GM19043 (cell line): Measurements from ENCODE around the gene PHKG2.

Source experiments
- ATAC-seq: cut with Tn5 transposase; IDR thresholded peaks from one replicate; pipeline ENCODE4 v1.9.1; 2021; ENCODE audit warnings: low read depth; ENCODE audit not compliant: unreplicated experiment

PHKG2 gene

GRCh38 chr16:30753596-30753995, 5.4 kb downstream of the PHKG2 start:
- ATAC-seq = no peak

DNA sequence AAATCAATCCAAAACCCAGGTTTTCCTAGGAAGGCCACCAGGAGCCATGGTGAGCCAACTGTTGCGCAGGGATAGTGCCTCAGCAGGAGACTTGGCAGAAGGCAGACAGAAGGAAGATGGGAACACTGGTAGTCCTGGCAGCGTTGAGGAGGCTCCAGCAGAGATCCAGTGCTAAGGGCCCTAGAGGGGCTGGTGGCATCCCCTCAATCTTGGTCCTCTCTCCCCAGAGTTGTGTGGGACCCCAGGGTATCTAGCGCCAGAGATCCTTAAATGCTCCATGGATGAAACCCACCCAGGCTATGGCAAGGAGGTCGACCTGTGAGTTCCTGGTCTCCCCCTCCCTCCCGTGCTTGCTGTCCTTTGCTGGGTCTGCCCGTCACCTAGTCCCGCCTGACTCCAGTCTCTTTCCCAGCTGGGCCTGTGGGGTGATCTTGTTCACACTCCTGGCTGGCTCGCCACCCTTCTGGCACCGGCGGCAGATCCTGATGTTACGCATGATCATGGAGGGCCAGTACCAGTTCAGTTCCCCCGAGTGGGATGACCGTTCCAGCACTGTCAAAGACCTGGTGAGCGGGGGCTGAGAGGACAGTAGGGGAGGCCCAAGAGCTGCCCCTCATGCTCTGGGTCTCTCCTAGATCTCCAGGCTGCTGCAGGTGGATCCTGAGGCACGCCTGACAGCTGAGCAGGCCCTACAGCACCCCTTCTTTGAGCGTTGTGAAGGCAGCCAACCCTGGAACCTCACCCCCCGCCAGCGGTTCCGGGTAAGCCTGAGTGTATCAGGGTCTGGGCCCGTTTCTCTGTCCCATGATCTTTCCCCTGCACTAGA, 7.9 kb downstream of the PHKG2 start:
- ATAC-seq = no peak

GRCh38 chr16:30756781-30757100, 8.5 kb downstream of the PHKG2 start:
- ATAC-seq = no peak

DNA sequence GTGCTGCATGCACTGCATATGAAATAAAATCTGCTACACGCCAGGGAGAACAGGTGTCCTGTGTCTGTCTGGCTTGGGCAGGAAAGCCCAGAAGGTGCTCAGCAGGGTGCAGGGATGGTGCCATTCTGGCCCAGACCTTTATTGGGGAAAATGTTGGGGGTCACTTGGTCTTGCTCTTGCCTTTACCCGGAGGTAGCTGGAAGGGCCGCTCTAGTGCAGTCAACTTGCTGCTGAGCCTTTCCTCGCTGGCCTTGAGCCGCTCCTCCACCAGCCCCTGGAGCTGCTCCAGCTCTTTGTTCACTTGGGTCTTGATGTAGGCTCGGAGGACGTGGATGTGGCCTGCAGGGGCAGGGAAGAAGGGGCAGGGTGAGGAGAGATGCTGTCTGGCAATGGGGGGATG, 9.1 kb downstream of the PHKG2 start:
- no peak for ATAC-seq

GRCh38 chr16:30758988-30759491, 10.8 kb downstream of the PHKG2 start:
- ATAC-seq = no peak

DNA sequence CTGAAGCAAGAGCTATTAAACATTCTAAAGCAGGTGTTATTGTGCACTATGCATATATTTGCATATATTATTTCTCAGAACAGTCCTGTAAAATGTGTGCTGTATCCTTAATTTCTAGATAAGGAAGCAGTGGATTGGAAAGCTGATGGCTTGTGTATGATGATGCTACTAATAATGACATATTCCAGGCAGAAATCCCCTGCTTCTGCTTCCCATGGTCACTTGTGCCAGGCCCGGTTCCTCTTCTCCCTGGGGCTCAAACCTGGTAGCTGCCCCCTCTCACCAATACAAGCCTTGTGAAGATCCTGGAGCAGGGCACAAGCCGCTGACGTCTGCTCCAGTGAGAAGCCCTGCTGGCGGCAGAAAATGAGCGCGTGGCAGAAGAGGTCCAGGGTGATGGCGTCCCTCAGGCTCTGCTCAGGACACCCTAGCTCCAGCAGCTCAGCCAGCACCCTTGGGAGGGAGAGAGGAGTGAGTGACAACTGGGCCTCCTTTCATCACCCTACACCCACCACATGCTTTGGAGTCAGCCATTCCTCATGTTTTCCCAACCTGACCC, 11.9 kb downstream of the PHKG2 start:
- ATAC-seq = no peak

DNA sequence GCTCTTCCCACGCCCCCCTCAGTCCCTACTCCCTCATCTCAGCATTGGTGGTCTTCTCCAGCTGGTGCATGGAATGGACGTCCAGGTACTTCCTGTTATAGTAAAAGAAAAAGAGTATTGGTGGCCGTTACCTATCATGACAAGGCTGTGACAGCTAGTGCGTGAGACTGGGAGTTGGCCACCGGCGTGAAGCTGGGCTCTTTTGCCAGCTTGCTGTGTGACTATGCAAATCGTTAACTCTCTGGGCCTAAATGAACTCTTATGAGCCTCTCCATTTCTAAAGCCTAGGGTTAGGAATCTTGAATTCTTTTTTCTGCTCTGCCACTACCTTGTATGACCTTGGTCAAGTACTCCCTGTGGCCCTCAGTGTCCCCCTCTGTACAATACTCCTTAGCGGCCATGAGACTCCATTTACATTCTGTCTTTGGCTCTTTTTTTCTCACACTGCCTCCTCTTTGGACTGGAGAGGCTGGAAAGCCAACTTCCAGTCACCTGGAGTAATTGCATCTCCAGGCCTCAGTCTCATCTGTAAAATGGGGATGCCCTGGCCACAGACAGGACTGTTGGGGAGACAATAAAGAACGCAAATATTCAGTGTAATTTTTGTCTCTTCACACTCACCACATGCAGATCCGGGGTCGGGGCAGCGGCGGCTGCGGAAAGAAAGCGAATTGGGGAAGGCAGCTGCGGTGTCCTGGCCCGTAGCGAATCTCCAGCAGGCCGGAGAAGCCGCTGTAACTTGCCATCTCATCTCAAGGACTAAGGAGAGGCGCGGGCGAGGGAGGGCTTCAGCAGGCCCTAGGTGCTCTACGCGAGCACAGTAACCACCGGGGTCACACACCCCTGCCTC, 12.6 kb downstream of the PHKG2 start:
- no peak for ATAC-seq

- ATAC-seq = peak; percentile 26
Measured at GRCh38 chr16:30761427-30761927, 13.3 kb downstream of the PHKG2 start.

DNA sequence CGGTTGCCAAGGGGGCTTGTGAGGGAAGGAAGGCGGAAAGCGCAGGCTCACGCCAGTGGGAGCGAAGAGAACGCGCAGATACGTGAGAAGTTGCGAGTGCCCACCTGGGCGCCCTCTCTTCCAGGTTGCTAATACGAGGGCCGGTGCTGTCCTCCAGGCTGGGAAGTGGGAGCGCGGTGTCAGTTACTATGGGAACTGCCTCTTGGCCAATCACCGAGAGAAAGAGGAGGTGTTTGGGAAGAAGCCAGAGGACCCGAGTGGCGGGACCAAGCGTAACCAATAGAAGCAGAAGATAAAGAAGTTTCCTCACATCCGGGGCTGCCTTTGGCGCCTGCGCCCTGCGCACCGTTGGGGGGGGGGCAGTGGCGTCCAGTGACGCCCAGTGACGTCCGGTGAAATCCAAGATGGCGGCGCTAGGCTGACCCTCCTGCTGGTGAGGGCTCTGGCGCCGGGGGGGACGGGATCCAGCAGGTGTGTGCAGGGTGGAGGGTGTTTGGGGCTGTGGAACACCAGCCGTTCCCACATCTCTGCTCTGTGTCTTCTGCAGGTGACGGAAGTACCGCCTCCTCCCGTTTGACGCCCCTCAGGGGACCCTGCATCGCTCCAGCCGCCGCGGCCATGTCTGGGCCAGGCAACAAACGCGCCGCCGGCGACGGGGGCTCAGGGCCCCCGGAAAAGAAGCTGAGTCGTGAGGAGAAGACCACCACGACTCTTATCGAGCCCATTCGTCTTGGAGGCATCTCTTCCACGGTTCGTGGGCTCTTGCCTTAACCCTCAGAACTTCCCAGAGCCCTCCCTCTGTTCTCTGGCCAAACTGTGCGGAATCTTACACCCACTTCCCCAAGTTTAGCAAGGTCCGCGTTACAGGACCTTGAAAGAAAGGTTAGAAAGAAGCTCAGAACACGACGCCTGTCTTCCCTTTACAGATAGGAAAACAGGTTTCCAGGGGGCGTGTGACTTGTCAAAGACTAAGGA, 14.0 kb downstream of the PHKG2 start, which contains the start of the genes CFAP119 and RNF40:
TSS of gene CFAP119 (minus strand) at position 135 of the 975 bp plus-strand sequence. CDS start 314 bp downstream, outside the sequence.
TSS of gene RNF40 (plus strand) at position 395 of the 975 bp plus-strand sequence. CDS start at position 619, 224 bp downstream.
- ATAC-seq = peak; percentile 78

DNA sequence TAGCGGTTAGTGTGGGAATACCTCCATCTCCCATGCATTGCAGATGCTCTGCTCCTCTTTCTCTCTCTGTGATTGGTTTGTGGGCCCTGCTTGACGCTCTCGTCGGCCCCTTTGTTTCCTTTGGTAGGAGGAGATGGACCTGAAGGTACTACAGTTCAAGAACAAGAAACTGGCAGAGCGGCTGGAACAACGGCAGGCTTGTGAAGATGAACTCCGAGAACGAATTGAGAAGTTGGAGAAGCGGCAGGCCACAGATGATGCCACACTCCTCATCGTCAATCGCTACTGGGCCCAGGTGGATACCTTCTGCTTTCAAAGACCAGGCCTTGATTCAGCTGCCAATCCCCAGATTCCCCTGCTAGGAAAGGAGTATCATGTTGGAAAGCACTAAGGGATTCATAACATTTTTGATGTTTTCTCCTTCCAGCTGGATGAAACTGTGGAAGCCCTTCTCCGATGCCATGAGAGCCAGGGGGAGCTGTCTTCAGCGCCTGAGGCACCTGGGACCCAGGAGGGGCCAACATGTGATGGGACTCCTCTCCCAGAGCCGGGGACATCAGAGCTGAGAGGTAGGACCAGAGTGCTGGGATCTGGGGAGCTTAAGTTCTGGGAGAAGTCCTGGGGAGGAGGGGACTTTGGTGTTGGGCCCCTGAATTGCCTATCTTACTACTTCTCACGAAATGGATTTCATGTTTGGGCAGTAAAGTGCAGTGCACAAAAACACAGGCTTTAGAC, 14.9 kb downstream of the PHKG2 start:
- ATAC-seq = no peak

DNA sequence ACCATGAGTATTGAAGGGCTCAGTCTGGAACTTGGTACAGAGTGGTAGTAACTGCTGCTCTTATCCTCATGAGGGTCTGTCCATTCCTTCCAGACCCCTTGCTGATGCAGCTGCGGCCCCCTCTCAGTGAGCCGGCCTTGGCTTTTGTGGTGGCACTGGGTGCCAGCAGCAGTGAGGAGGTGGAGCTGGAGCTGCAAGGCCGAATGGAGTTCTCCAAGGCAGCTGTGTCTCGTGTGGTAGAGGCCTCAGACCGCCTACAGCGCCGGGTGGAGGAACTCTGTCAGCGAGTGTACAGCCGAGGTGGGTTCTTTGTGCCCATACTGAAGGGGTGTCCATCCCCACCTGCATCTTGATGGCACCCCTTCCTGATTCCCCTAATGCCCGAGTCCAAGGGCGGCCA, 15.9 kb downstream of the PHKG2 start:
- ATAC-seq = no peak

- no peak for ATAC-seq
Measured at GRCh38 chr16:30764816-30765465, 16.7 kb downstream of the PHKG2 start.

GRCh38 chr16:30766206-30766932, 18.1 kb downstream of the PHKG2 start:
- ATAC-seq = no peak

- no peak for ATAC-seq
Measured at GRCh38 chr16:30766933-30767284, 18.7 kb downstream of the PHKG2 start.

GRCh38 chr16:30767767-30768465, 19.7 kb downstream of the PHKG2 start:
- no peak for ATAC-seq

DNA sequence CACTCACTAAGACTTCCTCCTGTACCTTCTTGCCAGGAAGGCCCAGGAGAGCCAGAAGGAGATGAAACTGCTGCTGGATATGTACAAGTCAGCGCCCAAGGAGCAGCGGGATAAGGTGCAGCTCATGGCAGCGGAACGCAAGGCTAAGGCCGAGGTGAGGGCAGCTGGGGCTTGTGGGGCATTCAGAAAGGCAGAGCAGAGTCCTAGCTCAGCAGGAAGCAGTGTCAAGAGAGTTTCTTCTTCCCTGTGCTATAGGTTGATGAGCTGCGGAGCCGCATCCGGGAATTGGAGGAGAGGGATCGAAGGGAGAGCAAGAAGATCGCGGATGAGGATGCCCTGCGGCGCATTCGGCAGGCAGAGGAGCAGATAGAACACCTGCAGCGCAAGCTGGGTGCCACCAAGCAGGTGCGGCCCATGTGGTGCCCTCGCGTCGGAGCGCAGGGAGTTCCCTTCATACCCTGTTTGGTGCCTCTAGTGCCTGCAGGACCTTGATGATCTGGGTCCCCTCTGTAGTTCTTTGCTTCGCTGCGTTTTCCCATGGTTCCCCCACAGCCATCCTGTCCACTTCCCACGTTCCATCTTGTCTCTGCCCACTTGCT, 20.5 kb downstream of the PHKG2 start:
- no peak for ATAC-seq
